KBM-7 (cell line): ENCODE results near the gene SLC6A16.
A peak's percentile ranks its signal among the peaks of the same experiment; 100 is the strongest.

ENCODE experiments used
- DNase-seq: peaks from one replicate; pipeline ENCODE4 v3.0.0-alpha.2; 2015
- in situ Hi-C: fragments of 300-500 bp; cut with MboI; formaldehyde crosslinking; loops from 2 replicates; pipeline ENCODE4 v1.14.3; 2020; ENCODE audit warnings: low sequenced_read_pairs, low pct_unique_long_range_greater_than_20kb, mixed read lengths

SLC6A16 gene

DNA sequence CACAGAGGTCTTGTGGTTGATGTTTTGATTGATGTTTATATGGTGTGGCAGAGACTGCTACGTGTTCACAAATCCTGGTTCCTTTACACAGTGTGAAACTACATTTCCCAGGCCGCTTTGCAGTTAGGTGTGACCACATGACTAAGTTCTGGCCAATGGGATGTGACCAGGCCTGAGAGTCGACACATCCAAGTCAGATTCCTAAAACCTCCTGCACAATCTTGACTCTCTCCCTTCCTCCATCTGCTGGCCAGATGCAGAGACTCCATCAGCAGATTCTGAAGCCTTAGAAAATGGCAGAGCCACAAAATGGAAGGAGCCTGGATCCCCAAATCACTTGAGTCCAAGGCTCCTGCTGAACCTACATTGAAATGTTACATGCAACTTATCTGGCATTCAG lies 22.8 kb upstream of the SLC6A16 start:
- no peak for DNase-seq
- in situ Hi-C loops: no loop called here

DNA sequence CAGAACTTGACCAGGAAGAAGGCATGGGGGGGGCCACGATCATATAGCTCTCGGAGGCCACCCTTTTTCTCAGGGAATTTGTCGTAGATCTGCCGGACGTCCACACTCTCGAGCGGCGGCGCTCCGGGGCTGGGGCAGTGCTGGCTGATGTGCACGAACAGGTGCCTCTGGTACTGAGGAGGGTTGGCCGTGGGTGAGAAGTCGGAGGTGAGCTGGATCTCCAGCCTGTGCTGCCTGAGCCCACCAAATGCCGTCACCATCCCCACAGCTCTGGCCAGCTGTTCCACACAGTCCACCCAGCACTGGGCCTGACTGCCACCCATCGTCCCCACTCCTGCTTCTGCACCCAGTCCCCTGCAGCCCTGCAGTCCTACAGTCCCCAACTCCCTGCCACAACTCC lies 22.2 kb upstream of the SLC6A16 start:
- in situ Hi-C loops: no loop called here

DNA sequence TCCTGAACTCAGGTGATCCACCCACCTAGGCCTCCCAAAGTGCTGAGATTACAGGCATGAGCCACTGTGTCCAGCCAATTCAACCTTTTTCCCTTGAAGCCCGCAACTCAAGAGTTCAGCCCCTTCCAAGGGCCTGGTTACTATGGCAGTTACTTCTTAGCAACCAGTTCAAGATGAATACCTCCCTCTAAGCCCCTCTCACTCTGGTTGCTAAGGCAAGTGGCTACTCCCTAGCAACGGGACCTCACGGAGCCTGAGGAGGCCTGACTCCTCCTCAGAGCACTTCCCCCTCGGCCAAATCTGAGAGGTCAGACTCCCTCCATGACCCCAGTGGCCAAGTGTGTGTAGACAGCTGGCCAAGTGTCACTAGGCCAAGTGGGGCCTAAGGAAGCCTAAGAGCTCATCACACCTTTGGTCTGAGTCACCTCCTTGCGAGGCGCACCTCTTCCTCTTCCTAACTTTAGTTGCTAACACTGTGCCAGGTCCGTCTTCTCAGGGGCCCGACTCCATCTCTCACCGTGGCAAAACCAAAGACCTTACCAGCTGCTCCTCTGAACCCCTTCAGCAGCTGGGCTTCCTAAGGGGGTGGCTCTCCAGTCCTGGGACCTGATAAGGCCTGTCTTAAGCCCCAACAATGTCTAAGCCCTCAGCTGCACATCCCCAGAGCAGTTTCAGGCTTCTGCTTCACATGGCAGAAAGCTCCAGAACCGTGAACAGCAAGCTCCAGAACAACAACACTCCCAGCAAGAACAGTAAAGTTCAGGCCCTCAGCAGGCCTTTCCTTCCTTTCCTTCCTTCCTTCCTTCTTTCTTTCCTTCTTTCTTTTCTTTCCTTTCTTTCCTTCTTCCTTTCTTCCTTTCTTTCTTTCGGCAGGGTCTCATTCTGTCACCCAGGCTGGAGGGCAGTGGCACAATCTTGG lies 19.8 kb upstream of the SLC6A16 start:
- no peak for DNase-seq
- in situ Hi-C loops: no loop called here

More for the DNA sequence above, 22.2 kb upstream of the SLC6A16 start:
- no peak for DNase-seq

DNA sequence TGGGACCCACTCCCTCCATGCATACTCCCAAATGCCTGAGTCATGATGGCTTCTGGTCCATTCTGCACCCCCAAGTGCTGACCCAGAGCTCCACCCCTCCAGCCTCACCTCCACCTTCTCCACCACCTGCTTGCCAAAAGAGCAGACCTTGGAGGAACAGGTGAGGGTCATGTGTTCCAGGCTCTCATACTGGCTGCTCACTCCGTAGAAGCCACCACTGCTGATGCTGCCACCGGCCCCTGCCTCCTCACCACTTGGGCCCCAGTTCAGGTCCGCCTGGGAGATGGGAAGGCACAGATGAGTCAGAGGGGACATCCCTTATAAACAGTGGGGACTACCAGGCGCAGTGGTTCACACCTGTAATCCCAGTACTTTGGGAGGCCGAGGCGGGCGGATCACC lies 18.1 kb upstream of the SLC6A16 start:
- DNase-seq: no peak
- in situ Hi-C loops: no loop called here

DNA sequence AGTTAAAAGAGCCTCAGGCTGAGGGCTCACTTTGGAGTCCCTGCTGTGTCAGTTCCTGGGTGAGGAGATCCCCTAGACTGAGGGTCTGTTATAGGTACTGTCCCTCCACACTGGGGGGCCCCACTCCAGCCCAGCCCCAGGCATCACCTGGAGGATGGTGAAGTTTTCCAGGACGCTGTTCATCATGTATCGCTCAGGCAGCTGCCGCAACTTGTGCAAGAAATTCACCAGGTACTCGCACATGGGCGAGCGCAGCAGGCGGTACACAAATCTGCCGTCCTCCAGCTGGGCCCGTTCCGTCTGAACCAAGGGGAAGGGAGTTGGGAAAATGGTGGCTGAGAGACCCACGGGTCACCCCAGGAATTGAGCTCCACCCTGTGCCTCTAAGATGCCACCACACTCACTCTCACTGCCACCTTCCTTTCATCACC lies 17.3 kb upstream of the SLC6A16 start:
- DNase-seq: no peak
- in situ Hi-C loops: no loop called here

DNA sequence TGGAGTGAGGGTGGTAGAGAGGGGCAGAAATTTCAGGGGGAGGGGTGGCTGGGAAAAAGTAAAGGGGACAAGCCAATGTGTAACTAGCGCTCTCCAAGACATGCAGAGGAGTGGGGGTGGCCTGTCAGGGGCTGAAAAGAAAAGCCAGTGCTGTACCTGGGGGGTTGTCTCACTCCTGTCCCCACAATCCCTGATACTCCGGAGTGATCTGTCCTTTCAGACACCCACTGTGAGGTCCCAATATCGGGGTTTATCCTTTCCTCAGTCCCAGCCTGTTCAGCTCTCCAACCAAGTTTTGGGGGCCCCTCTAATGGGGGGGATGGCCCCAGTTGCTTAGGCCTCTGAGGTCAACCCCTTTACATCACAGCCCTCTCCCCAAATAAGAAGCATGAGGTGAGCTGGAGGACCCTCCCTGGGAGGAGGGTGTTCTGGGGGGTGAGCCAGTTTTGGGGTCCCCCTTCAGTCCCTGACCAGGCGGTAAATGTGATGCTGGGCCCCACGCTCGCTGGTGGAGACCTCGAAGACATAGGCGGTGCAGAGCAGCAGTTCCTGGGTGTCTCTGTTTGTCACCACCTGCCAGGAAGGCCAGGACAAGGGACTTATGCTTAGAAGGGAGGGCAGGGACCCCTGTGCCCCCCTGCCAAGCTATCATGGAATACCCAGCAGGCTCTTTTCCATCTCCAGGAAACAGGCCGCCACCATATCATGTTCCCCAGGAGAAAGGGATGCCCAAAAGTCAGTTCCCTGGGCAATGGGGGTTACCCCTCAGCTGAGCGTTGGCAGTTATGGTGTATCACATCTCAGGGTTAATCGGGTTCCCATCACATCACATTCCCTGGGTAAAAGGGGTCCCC lies 16.1 kb upstream of the SLC6A16 start:
- in situ Hi-C loops: no loop called here
- DNase-seq: no peak

DNA sequence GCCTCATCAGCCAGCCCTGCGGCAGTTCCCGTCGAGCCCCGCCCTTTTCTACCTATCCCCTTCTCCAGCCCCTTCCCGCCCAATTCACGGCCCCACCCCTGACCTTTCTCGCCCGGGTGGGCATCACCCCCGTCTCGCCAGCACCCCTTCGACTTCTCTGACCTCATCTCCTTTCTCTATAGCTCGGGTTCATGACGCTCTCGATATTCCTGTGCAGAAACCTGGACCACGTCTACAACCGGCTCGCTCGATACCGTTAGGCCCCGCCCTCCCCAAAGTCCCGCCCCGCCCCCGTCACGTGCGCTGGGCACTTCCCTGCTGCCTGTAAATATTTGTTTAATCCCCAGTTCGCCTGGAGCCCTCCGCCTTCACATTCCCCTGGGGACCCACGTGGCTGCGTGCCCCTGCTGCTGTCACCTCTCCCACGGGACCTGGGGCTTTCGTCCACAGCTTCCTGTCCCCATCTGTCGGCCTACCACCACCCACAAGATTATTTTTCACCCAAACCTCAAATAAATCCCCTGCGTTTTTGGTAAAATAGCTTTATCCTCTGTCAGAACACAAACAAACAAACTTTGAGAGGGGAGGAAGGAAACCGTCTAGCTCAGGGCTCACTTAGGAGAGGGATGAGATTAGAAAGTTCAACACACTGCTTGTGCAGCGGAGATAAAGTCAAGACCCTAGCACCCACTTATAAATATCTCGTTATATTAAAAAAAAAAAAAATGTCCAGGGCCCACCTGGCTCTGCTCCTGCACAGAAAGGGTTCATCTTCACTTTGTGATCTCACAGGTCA lies 15.3 kb upstream of the SLC6A16 start:
- no peak for DNase-seq
- in situ Hi-C loops: no loop called here

DNA sequence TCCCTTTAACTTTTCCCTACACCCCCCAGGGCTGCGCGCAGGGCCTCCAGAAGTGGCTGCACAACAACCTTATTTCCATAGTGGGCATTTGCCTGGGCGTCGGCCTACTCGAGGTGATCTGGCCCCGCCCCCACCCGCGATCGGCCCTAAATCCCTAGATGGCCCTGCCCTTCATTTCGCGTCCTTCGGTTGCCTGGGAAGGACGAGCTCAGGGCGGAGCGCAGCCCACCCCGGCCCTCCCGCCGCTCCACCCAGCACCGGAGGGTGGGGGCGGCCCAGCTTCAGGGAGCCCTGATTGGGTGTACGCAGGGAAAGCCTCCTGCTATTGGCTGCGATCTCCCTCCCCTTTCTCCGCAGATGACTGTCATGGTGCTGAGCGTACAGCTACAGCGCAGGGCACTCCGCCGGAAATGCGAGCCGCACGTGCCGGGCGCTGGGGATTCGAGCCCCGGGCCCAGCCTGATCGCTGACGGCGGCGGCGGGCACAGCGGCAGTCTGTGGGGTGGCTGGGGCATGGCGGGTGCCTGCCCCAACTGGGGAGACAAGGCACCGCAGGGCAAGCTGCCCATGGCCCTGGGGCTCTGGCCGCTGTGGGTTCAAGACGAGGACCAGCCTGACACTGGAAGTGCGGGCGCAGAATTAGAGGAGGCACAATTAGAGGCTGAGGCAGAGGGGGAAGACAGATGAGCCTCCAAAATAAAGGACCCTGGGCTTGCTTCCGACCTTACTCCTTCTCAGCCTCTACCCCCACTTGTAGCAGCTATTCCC lies 14.5 kb upstream of the SLC6A16 start:
- in situ Hi-C loops: no loop called here
- no peak for DNase-seq

DNA sequence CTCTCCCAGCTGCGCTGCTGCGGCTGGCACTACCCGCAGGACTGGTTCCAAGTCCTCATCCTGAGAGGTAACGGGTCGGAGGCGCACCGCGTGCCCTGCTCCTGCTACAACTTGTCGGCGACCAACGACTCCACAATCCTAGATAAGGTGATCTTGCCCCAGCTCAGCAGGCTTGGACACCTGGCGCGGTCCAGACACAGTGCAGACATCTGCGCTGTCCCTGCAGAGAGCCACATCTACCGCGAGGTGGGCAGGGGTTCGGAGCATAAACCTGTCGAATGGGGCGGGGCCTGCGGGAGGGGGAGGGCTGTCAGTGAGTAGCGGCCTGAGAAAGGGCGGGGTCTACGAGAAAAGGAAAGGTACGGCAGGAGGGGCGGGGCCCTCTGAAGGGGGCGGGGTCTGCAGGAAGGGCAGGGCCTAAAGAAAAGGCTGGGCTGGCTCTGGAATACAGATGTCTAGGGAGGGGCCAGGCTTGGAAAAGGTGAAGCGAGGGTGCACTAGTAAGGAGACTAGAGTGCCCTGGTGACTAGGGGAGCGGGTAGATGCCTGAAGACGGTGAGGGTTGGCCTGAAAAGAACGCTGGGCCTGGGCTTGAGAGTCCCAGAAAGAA lies 13.8 kb upstream of the SLC6A16 start:
- DNase-seq: no peak
- in situ Hi-C loops: no loop called here

DNA sequence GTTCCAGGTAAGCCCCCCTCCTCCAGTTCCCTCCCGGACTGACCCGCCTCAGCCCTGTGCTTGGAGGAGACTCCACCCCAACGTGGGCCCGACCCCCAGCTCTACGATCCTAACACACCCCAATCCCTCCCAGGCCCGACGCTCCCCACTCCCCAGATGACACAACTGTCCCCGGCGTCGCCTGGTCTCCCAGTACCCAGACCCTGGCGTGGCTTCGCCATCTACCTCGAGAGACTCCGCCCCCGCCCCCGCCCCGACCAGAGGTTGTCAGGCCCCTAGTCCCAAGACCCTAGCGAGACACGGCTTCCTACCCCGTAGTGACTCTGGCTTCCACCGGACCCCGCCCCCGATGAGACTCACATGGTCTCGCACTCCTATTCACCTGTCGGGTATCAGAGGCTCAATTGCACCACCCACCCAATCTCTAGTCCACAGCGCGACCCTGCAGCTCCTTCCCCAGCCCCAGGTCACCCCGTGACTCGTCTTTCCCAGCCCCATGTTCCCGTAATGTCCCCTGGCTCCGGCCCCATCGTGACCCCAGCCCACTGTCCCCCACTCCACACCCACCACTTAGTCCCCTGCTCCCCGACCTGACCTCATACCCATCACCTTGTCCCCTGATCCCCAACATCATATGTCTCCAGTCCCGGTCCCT lies 13.2 kb upstream of the SLC6A16 start:
- DNase-seq: no peak
- in situ Hi-C loops: no loop called here

DNA sequence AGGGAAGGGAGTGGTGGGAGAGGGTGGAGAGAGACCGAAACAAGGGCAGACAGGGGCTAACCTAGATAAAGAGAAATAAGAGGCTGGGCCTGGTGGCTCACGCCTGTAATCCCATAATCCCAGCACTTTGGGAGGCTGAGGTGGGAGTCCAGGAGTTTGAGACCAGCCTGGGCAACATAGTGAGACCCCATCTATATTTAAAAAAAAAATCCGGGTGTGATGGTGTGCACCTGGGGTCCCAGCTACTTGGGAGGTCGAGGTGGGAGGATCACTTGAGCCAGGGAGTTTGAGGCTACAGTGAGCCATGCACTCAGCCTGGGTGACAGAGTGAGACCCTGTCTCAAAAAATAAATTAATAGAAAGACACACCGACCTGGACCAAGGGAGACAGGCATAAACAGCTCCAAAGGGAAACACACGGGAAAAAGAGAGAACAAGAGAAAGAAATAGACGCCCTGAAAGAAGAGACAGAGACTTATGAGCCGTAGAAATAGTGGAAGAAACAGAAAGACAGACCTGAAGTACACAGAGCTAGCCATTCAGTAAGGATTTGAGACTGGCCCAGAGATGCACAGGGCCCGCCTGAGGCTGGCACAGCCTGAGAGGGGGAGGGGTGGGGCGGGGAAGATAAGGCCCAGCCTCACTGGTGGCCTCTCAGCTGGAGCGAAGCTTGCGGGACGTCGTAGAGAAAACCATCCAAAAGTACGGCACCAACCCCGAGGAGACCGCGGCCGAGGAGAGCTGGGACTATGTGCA lies 12.5 kb upstream of the SLC6A16 start:
- no peak for DNase-seq
- in situ Hi-C loops: no loop called here

DNA sequence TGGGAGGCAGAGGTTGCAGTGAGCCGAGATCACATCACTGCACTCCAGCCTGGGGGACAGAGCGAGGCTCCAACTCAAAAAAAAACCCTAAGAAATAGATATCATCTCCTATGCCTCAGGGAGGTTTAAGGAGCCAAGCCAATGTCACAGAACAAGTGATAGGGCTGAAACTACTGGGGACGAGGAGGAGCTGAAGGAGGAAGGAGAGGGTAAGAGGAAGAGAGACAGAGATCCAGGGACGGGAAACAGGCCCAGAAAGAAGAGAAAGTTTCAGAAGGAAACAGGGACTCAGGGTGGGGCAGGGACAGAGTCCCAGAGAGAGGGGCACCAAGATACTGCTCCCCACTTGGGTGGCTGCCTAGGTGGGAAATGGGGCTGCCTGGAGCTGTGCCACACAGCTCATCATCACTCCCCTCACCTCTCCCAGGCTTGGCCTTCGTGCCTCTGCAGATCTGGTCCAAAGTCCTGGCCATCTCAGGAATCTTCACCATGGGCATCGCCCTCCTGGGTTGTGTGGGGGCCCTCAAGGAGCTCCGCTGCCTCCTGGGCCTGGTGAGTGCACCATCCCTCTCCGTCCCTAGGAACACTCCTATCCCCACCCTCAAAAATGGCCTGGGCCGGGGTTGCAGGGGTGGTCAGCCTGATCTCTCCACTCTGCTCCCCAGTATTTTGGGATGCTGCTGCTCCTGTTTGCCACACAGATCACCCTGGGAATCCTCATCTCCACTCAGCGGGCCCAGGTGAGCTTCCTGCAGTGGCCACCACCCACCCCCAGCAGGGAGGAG lies 11.7 kb upstream of the SLC6A16 start:
- no peak for DNase-seq
- in situ Hi-C loops: no loop called here

DNA sequence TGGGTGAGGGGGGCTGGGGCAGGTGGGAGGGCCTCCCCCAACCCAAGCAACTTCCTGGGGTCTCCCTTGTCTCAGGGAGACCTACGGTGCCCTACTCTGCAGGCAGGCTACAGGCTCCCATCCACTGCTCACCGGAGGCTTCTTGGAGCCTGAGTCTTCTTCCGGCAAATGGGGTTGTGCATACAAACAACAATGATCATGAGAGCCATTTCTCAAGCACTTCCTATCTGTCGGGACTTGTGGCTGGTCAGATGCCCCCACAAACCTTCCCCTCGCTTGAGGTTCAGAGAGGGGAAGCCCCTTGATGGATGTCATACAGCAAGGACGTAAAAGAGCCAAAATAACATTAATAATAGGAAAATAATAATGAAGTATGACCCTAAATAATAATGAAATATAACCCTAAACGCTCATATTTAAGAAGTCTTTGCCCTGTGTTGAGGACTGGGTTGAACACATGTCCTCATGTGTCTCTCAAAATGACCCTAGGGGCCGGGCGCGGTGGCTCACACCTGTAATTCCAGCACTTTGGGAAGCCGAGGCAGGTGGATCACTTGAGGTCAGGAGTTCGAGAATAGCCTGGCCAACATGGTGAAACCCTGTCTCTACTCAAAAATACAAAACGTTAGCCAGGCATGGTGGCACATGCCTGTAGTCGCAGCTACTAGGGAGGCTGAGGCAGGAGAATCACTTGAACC lies 10.9 kb upstream of the SLC6A16 start:
- in situ Hi-C loops: no loop called here
- no peak for DNase-seq

DNA sequence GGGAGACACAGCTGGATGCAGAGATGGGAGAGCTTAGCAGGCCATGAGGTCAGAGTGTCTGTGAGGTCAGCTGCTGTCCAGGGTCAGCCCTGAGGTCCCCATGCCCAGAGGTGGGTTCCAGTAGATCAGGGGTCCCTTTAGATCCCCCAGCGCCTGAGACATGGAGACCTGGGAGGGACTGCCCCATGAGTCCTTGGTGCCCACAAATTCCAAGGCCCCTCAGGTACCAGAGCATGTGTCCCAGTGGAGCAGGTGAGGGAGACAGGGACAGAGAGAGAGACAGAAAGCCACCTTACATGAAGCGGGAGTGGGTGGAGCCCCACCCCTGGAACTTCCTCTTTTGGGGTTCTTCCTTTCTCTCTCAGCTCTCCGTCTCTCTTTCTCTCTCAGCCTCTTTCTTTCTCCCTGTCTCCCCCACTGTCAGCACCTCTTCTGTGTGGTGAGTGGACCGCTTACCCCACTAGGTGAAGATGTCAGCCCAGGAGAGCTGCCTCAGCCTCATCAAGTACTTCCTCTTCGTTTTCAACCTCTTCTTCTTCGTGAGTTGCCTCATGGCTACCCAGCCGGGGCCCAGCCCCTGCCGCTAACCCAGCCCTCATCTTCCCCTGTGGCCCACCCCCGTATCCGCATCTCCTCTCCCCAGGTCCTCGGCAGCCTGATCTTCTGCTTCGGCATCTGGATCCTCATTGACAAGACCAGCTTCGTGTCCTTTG lies 10.2 kb upstream of the SLC6A16 start, which contains the start of gene CD37:
Gene CD37 (plus strand): TSS at position 336 of the 713 bp plus-strand sequence. CDS start 135 bp downstream, at position 471.
- in situ Hi-C loops: no loop called here
- DNase-seq: peak; percentile 85

DNA sequence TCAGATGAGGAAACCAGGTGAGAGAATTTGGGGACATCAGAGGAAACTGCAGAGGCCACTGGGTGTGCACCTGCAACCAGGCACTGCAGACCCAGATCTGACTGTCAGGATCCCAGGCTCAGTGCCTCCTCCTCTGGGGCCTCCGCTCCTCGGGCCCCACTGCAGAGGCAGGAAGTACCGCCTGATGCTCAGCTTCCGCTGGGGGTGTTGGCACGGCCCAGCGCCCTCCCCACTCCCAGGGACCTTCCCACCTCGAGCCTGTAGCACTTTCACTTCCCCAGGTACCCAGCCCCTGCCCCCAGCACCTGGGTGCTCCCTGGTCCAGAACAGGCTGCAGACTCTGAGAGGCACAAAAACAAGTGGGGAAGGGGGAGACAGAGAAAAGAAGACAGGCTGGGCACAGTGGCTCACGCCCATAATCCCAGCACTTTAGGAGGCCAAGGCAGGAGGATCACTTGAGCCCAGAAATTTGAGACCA lies 8.9 kb upstream of the SLC6A16 start:
- DNase-seq: peak; percentile 43
- in situ Hi-C loops: no loop called here
